ENCODE results near the gene SUPT4H1. TPM values are rescaled to one million over a fixed set of nuclear protein-coding genes. Genes with fewer than 3 reads are reported as not detected.

Gene SUPT4H1
- total and polyA plus RNA-seq, 9 of the 15 experiments (the other 6 are each of a cell fraction or from before 2014, with no cell fraction given): 62.1 to 320 (median 117) TPM

DNA sequence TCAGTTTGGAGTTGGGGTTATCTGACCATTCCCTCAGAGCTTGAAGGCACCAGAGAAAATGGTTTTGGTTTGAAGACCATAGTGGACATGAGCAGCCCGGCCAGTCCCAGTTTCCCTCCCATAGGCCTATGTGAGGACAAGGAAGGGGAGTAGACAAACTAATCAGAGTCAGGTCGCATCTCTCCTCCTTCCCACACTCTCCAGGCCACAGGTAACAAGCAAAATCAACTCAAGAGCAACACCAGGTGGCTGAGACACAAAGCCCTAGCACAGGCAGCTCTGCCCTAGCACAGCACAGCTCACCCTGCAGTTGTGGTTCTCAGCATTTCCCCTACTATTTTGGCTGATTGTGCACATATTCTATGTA lies 7.2 kb downstream of the SUPT4H1 start (continued):
- TF ChIP-seq, protein P1, sequence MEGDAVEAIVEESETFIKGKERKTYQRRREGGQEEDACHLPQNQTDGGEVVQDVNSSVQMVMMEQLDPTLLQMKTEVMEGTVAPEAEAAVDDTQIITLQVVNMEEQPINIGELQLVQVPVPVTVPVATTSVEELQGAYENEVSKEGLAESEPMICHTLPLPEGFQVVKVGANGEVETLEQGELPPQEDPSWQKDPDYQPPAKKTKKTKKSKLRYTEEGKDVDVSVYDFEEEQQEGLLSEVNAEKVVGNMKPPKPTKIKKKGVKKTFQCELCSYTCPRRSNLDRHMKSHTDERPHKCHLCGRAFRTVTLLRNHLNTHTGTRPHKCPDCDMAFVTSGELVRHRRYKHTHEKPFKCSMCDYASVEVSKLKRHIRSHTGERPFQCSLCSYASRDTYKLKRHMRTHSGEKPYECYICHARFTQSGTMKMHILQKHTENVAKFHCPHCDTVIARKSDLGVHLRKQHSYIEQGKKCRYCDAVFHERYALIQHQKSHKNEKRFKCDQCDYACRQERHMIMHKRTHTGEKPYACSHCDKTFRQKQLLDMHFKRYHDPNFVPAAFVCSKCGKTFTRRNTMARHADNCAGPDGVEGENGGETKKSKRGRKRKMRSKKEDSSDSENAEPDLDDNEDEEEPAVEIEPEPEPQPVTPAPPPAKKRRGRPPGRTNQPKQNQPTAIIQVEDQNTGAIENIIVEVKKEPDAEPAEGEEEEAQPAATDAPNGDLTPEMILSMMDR (IDR thresholded peaks at IDR 0.05 in 2 of 3, conservative IDR thresholded peaks at IDR 0.05 in 1 of 3; ENCODE audit: insufficient read depth in 2 of 3, low read depth in 1 of 3, low read length in 3 of 3): peak in 2 of 3 experiments; percentile 30 to 32; a peak in 3 of 6 replicates
- TF ChIP-seq PTBP1 (IDR thresholded peaks at IDR 0.05; ENCODE audit: low read depth, low read length): no peak

GRCh38 chr17:58344047-58344790 lies 7.8 kb downstream of the SUPT4H1 start:
- DNase-seq (ENCODE audit: extremely low read depth in 1 of 4, low spot score in 3 of 4) (no peak), ATAC-seq (peak; percentile 6), FAIRE-seq (no peak)
- Histone ChIP-seq H2AFZ (ENCODE audit: low read depth, low read length) (no peak overlapping the region), H3K4me3 (no peak overlapping the region), H3K9me3 (replicated peaks; ENCODE audit: control insufficient read depth, insufficient read depth, low read depth, low read length) (no peaks in the 10 kb centered on the region), H3K36me3 (ENCODE audit: control insufficient read depth, insufficient read depth, low read length) (peaks cover 72% of the 10 kb centered on the region), H3K4me1 (replicated peaks in 1 of 2; ENCODE audit: control insufficient read depth in 2 of 2, insufficient read depth in 2 of 2, low read length in 2 of 2) (peaks cover 9 to 11% of the 10 kb centered on the region in 2 experiments; a peak in 4 of 5 replicates), H3K79me2 (ENCODE audit: control insufficient read depth, insufficient read depth, low read length) (peaks cover 38% of the 10 kb centered on the region), H4K20me1 (replicated peaks; ENCODE audit: control insufficient read depth, insufficient read depth, low read length) (no peaks in the 10 kb centered on the region; the same call in 1 of the 2 replicates), H3K27me3 (ENCODE audit: control insufficient read depth in 2 of 2, insufficient read depth in 2 of 2, low read length in 2 of 2) (no peaks in the 10 kb centered on the region), H3K9ac (ENCODE audit: insufficient read depth in 1 of 2, low read depth in 2 of 2, low read length in 2 of 2) (peak overlapping the region in 1 of 2 experiments; percentile 9; a peak in 1 of 4 replicates), H3K27ac (ENCODE audit: extremely low read depth, low read depth, low read length) (no peak overlapping the region), H3K4me2 (ENCODE audit: insufficient read depth, low read length) (no peak overlapping the region), H3K9me1 (ENCODE audit: control insufficient read depth, insufficient read depth, low read length) (no peaks in the 10 kb centered on the region)
- WGBS (ENCODE audit: insufficient coverage, low coverage, missing lambda C conversion rate): 79% methylated on average over 8 of the region's 9 CpGs
- POLR2A ChIA-PET: interaction anchor here (0.7 to 10.4 kb wide), 13 partner anchors 9 to 102 kb away, joined by 3 to 257 read pairs (median 5); partner anchors contain the start of genes RNF43 and SUPT4H1
- BruUV-seq (replicated peaks): no TSS peak
- in situ Hi-C loops (cut with MboI): no loop called here
- CTCF ChIA-PET (ENCODE audit: low intra/inter-chr PET ratio): no interaction called here
- intact Hi-C loops (cut with micrococcal nuclease): no loop called here
- TF ChIP-seq ZNF644 (tag; IDR thresholded peaks at IDR 0.05; ENCODE audit: low read depth) (no peak), POLR2B (IDR thresholded peaks at IDR 0.05; ENCODE audit: low read depth, partially characterized antibody) (peak; percentile 19), ZNF311 (CRISPR knock-in tag; IDR thresholded peaks at IDR 0.05) (no peak), POLR2AphosphoS2 (IDR thresholded peaks at IDR 0.05; ENCODE audit: low read length) (peak; percentile 53; the same call in 1 of the 2 replicates), CHAMP1 (IDR thresholded peaks at IDR 0.05) (no peak), ZNF316 (IDR thresholded peaks at IDR 0.05) (no peak), ZNF384 (IDR thresholded peaks at IDR 0.05; ENCODE audit: low read depth, low read length) (no peak), ZNF324 (CRISPR knock-in tag; IDR thresholded peaks at IDR 0.05) (no peak), RUNX1 (IDR thresholded peaks at IDR 0.05; ENCODE audit: low read depth) (no peak), ILK (tag; IDR thresholded peaks at IDR 0.05; ENCODE audit: borderline replicate concordance, low read depth) (no peak), POLR2A (conservative IDR thresholded peaks at IDR 0.05) (0 out of 2 replicates have a peak, but pooled peaks have one; percentile 21), SMAD3 (CRISPR knock-in tag; conservative IDR thresholded peaks at IDR 0.05) (no peak), IRF2 (CRISPR knock-in tag; IDR thresholded peaks at IDR 0.05) (no peak), ARNT (IDR thresholded peaks at IDR 0.05) (no peak), CBFA2T2 (conservative IDR thresholded peaks at IDR 0.05) (no peak), PYGO2 (tag; IDR thresholded peaks at IDR 0.05) (no peak)
